Epithelial cell of proximal tubule (primary cell): Measurements from ENCODE around the gene PRKD1. TPM values are rescaled to one million over a fixed set of nuclear protein-coding genes. Genes with fewer than 3 reads are reported as not detected.

ENCODE experiments used
- DNase-seq: peaks from one replicate; pipeline ENCODE4 v3.0.0-alpha.2; 2011; ENCODE audit warnings: low read depth
- H3K4me3 ChIP-seq: 2 replicates; pipeline ENCODE4 v1.5.1; 2011; ENCODE audit warnings: low read depth, mild to moderate bottlenecking, low read length
- CTCF ChIP-seq: conservative IDR thresholded peaks from 2 replicates; pipeline ENCODE4 v1.5.1; 2012; ENCODE audit warnings: low read depth, mild to moderate bottlenecking, low read length
- total RNA-seq: library from RNA; depleted of rRNA; stranded (reverse); fragments of >200 nt; gene quantifications from 2 replicates; pipeline ENCODE4 v1.2.3, GENCODE V29; 2015

Gene PRKD1
- total RNA-seq, 1 donor from 2014 or later, result 6.5 TPM

DNA sequence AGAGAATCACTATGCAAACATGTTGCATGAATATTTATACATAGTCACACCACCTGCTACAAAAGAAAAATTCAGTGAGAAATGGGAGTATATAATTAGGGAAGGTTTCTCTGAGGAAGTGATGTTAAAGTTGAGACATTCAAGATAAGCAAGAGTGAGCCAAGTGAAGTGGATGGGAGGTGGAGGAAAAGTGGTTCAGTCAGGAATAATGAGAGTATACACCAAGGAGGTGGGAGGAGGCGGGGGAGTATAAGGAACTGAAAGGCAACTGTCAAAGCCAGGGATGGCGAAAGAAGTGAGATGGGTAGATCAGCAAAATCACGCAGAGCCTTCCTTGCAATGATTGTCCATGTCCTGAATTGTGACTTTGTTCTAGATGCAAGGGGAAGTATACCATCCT, 33.7 kb downstream of the PRKD1 start:
- no peak overlapping the region for H3K4me3 ChIP-seq
- DNase-seq, result no peak
- no peak for TF ChIP-seq CTCF

DNA sequence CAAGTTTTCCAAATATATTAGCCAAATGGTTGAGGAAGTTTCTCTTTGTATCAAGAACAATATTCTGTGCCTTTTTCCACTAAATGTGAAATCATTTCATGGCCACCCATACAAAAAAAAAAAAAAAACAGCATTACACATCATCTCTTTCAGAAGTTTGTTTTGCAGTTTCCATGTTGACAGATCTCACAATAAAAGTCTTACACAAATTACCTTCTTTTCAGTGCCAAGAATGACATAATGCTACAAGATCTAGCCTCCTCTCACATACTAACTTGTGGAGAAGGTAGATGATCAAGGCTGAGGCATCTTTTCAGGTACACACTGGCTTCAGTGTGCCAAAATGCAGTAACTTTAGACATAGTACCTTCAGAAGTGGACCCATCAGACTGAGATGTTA, 35.3 kb downstream of the PRKD1 start:
- H3K4me3 ChIP-seq, result no peak overlapping the region
- no peak for TF ChIP-seq CTCF
- no peak for DNase-seq

DNA sequence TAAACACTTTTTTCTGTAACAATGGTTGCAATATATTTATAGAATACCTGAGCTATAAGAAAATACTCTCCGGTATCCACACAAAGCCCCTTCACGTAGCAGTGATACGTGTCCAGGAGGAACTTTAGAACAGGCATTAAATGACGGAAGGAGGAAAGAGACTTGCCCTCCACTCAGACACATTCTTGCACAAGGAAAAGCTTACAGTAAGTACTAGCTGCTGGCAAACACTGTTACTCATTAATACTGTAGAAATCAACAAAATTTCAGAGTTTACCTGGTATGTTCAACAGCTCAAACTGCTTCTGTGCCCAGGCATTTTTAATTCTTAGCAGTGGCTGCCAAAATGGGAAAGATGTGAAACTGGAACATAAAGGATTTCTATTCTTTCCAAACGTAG, 41.7 kb downstream of the PRKD1 start:
- H3K4me3 ChIP-seq, result no peak overlapping the region
- no peak for DNase-seq
- no peak for TF ChIP-seq CTCF

- no peak for DNase-seq
These were observed 59.6 kb downstream of the PRKD1 start for GRCh38 chr14:29868000-29868399.

DNA sequence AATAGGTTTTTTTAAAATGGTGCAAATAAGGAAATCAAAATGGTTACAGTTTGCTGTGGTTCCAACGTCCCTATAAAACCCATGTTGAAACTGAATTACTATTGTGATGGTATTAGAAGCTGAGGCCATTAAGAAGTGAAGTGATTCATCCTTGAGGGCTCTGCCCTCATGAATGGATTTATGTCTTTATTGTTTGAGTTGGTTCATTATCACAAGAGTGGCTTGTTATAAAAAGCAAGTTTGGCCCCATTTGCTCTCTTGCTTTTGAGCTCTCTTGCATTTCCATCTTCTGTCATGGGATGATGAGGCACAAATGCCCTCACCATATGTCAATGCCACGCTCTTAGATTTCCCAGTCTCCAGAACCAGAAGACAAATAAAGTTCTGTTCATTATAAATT, 62.3 kb downstream of the PRKD1 start:
- no peak for TF ChIP-seq CTCF
- no peak overlapping the region for H3K4me3 ChIP-seq
- no peak for DNase-seq

More at GRCh38 chr14:29868000-29868399, 59.6 kb downstream of the PRKD1 start:
- no peak for TF ChIP-seq CTCF
- no peak overlapping the region for H3K4me3 ChIP-seq

DNA sequence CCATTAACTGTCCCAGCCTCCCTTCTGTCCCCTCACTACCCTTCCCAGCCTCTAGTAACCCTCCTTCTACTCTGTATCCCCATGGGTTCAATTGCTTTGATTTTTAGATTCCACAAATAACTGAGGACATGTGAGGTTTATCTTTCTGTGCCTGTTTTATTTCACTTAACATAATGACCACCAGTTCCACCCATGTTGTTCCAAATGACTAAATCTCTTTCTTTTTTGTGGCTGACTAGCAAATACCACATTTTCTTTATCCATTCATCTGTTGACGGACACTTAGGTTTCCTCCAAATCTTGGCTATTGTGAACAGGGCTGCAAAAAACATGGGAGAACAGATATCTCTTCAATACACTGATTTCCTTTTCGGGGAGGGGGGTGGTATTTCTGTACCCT, 65.7 kb downstream of the PRKD1 start:
- no peak for TF ChIP-seq CTCF
- DNase-seq, result no peak
- H3K4me3 ChIP-seq, result no peak overlapping the region

GRCh38 chr14:29858299-29858698, 69.3 kb downstream of the PRKD1 start:
- DNase-seq, result no peak
- H3K4me3 ChIP-seq, result no peak overlapping the region
- TF ChIP-seq CTCF, result no peak
